Testis (tissue), 3 donors: ENCODE results near the gene DNTTIP2. TPM values are rescaled to one million over a fixed set of nuclear protein-coding genes. Genes with fewer than 3 reads are reported as not detected.

ENCODE experiments used
- DNase-seq: peaks from one replicate; pipeline ENCODE4 v3.0.0-alpha.2; 2019
- H3K27ac ChIP-seq, 2 donors: fragments of 200-600 bp; sonication (generic); one replicate each; pipeline ENCODE4 v1.5.1; 2019
- H3K27me3 ChIP-seq: fragments of 200-600 bp; sonication (generic); one replicate; pipeline ENCODE4 v1.5.1; 2019
- H3K36me3 ChIP-seq: fragments of 200-600 bp; sonication (generic); one replicate; pipeline ENCODE4 v1.5.1; 2017; ENCODE audit warnings: low read depth; ENCODE audit errors: missing control alignments
- H3K4me1 ChIP-seq: fragments of 200-600 bp; sonication (generic); one replicate; pipeline ENCODE4 v1.5.1; 2019
- H3K4me3 ChIP-seq, 2 donors: fragments of 200-600 bp; sonication (generic); one replicate each; pipeline ENCODE4 v1.5.1; 2017 to 2019
- H3K9me3 ChIP-seq: fragments of 200-600 bp; sonication (generic); one replicate; pipeline ENCODE4 v1.5.1; 2017
- POLR2A ChIP-seq: fragments of 450-650 bp; IDR thresholded peaks from one replicate; pipeline ENCODE4 v1.6.1; 2017; ENCODE audit warnings: antibody characterized with exemption, mild to moderate bottlenecking, moderate library complexity
- WGBS, 2 donors: methylation state at CpG; one replicate each; pipeline ENCODE4 v1.1.5; 2018; 5-methylcytosine and 5-hydroxymethylcytosine counted together
- intact Hi-C: fragments of 100-400 bp; cut with DNase I; formaldehyde crosslinking; loops from one replicate; pipeline ENCODE4 v1.15.1; 2023; ENCODE audit warnings: low total_unique reads
- polyA plus RNA-seq: library from polyadenylated mRNA; stranded (reverse); fragments of 350-450 nt; fragmentation: Illumina TruSeq; extraction: RNeasy Lipid Tissue Mini Kit (QIAGEN cat#74804); gene quantifications from one replicate; pipeline ENCODE4 v1.2.3, GENCODE V29; 2014; ENCODE audit warnings: low read depth, low replicate concordance; ENCODE audit not compliant: insufficient read depth
- total RNA-seq, 2 donors: library from RNA; depleted of rRNA; stranded (reverse); fragments of >200 nt; gene quantifications; one replicate each; pipeline ENCODE4 v1.2.3, GENCODE V29; 2016
- TF ChIP-seq, protein P1 (sequence below), 3 experiments: fragments of 450-650 bp in 2 of 3; fragments of 200-600 bp in 1 of 3; sonication (generic) in 1 of 3; IDR thresholded peaks; one replicate each; pipeline ENCODE4 v1.5.1; 2016 to 2019; ENCODE audit warnings: antibody characterized with exemption in 3 of 3, mild to moderate bottlenecking in 2 of 3, moderate library complexity in 1 of 3

DNTTIP2 gene
- total and polyA plus RNA-seq, 3 donors from 2014 or later, result 17.0 to 35.4 (median 30.8) TPM

GRCh38 chr1:93906480-93906879, 27.5 kb upstream of the DNTTIP2 start:
- Histone ChIP-seq H3K4me1 (peaks cover 9% of the 10 kb centered on the region), H3K4me3 (no peak overlapping the region), H3K27me3 (no peaks in the 10 kb centered on the region), H3K36me3 (no peaks in the 10 kb centered on the region), H3K9me3 (no peaks in the 10 kb centered on the region), H3K27ac (no peak overlapping the region)
- no peak for TF ChIP-seq POLR2A
- TF ChIP-seq, protein P1, sequence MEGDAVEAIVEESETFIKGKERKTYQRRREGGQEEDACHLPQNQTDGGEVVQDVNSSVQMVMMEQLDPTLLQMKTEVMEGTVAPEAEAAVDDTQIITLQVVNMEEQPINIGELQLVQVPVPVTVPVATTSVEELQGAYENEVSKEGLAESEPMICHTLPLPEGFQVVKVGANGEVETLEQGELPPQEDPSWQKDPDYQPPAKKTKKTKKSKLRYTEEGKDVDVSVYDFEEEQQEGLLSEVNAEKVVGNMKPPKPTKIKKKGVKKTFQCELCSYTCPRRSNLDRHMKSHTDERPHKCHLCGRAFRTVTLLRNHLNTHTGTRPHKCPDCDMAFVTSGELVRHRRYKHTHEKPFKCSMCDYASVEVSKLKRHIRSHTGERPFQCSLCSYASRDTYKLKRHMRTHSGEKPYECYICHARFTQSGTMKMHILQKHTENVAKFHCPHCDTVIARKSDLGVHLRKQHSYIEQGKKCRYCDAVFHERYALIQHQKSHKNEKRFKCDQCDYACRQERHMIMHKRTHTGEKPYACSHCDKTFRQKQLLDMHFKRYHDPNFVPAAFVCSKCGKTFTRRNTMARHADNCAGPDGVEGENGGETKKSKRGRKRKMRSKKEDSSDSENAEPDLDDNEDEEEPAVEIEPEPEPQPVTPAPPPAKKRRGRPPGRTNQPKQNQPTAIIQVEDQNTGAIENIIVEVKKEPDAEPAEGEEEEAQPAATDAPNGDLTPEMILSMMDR (IDR thresholded peaks at IDR 0.05), result no peak
- intact Hi-C loops, result no loop called here
- no peak for DNase-seq
- WGBS, 2 donors, result 87 to 88% methylated on average over 3 of the region's 3 CpGs

DNA sequence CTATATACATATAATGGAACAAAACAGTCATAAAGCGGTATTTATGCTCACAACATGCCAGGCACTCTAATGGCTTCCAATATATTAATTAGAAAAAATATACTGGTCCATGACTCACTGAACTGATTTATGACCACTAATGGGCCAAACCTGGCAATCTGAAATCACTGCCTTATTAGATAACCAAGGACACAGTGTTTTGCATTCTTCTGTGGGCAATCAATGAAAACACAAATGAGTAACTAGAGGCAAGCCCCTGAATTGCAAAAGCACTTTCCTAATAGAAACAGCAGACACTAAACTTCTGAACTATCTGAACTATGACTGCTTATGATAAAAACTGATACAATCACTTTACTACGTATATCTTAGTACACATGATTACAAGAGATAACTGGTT, 26.7 kb upstream of the DNTTIP2 start:
- Histone ChIP-seq H3K27me3 (no peaks in the 10 kb centered on the region), H3K27ac (no peak overlapping the region), H3K36me3 (no peaks in the 10 kb centered on the region), H3K4me3 (no peak overlapping the region), H3K9me3 (no peaks in the 10 kb centered on the region), H3K4me1 (peaks cover 9% of the 10 kb centered on the region)
- intact Hi-C loops, result no loop called here
- no peak for DNase-seq
- TF ChIP-seq POLR2A, result no peak
- TF ChIP-seq, protein P1 (IDR thresholded peaks at IDR 0.05), result no peak
- WGBS, 2 donors, result 80 to 91% methylated on average over 2 of the region's 2 CpGs

GRCh38 chr1:93905051-93905450, 26.0 kb upstream of the DNTTIP2 start:
- intact Hi-C loops, result no loop called here
- DNase-seq, result no peak
- no peak overlapping the region for H3K4me3 ChIP-seq
- H3K36me3 ChIP-seq, result no peaks in the 10 kb centered on the region
- no peak overlapping the region for H3K27ac ChIP-seq
- H3K27me3 ChIP-seq, result no peaks in the 10 kb centered on the region
- no peaks in the 10 kb centered on the region for H3K9me3 ChIP-seq
- TF ChIP-seq, protein P1 (IDR thresholded peaks at IDR 0.05), result no peak
- TF ChIP-seq POLR2A, result no peak
- peaks cover 9% of the 10 kb centered on the region for H3K4me1 ChIP-seq
- WGBS, 2 donors, result 94 to 96% methylated on average over 1 of the region's 1 CpG

DNA sequence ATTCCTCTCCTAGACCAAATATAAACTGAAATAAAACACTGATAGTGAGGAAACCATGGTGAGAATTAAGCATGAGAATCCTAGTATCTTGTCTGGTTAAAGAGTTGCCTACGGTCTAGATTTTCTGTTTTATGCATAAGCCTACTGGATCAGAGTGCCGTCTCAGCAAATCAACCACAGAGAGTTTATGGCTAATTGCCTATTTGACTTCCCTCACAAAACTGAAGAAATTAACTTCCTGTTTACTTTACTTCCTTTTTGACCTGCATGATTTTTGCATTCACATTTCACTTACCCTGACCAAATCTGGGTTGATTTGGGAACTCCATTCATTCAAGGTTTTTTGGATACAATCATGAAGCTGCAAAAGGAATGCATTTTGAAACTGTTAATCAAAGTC, 25.2 kb upstream of the DNTTIP2 start:
- intact Hi-C loops, result no loop called here
- WGBS, 2 donors, result 64 to 78% methylated on average over 2 of the region's 2 CpGs
- no peaks in the 10 kb centered on the region for H3K36me3 ChIP-seq
- H3K4me3 ChIP-seq, result no peak overlapping the region
- H3K9me3 ChIP-seq, result no peaks in the 10 kb centered on the region
- no peak overlapping the region for H3K27ac ChIP-seq
- H3K27me3 ChIP-seq, result no peaks in the 10 kb centered on the region
- H3K4me1 ChIP-seq, result peaks cover 9% of the 10 kb centered on the region
- TF ChIP-seq POLR2A, result no peak
- TF ChIP-seq, protein P1 (IDR thresholded peaks at IDR 0.05), result no peak
- DNase-seq, result no peak

GRCh38 chr1:93900723-93901504, 21.9 kb upstream of the DNTTIP2 start:
- H3K4me3 ChIP-seq, result no peak overlapping the region
- H3K27me3 ChIP-seq, result no peaks in the 10 kb centered on the region
- H3K36me3 ChIP-seq, result no peaks in the 10 kb centered on the region
- intact Hi-C loops, result no loop called here
- no peaks in the 10 kb centered on the region for H3K4me1 ChIP-seq
- WGBS, 2 donors, result 89 to 97% methylated on average over 3 of the region's 3 CpGs
- H3K9me3 ChIP-seq, result no peaks in the 10 kb centered on the region
- H3K27ac ChIP-seq, result no peak overlapping the region
- no peak for DNase-seq
- no peak for TF ChIP-seq POLR2A
- TF ChIP-seq, protein P1 (IDR thresholded peaks at IDR 0.05), result no peak
